Retinal pigment epithelial cell (primary cell): ENCODE results near the gene POLDIP2.

Experiments used
- DNase-seq: peaks from one replicate; pipeline ENCODE4 v3.0.0-alpha.2; 2010; ENCODE audit warnings: low read depth
- H3K4me3 ChIP-seq: 2 replicates; pipeline ENCODE4 v1.5.1; 2011; ENCODE audit warnings: mild to moderate bottlenecking, low read length, control low read depth, moderate library complexity
- CTCF ChIP-seq: conservative IDR thresholded peaks from 2 replicates; pipeline ENCODE4 v1.5.1; 2011; ENCODE audit warnings: low read depth, low read length, control low read depth, inconsistent platforms

The POLDIP2 gene

DNA sequence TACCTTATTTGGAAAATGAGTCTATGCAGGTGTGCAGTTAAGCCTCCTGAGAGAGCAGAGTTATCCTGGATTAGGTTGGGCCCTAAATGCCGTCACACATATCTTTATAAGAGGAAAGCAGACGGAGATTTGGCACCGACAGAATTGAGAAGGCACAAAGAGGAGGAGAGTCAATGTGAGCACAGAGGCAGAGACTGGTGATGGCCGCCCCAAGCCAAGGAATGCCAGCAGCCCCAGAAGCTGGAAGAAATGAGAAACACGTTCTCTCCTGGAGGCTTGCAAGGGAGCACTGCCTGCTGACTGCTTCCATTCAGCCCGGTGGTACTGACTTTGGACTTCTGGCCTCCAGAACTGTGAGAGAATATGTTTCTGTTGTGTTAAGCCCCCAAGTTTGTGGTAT is 45.5 kb upstream of the POLDIP2 start:
- H3K4me3 ChIP-seq = no peak overlapping the region
- TF ChIP-seq CTCF = no peak
- DNase-seq = no peak

- H3K4me3 ChIP-seq = no peak overlapping the region
- TF ChIP-seq CTCF = no peak
- DNase-seq = no peak
These were observed 44.9 kb upstream of the POLDIP2 start for GRCh38 chr17:28402224-28402630.

GRCh38 chr17:28399808-28400207 is 42.5 kb upstream of the POLDIP2 start:
- H3K4me3 ChIP-seq = no peak overlapping the region
- no peak for TF ChIP-seq CTCF
- DNase-seq = no peak

- DNase-seq = no peak
- TF ChIP-seq CTCF = no peak
- H3K4me3 ChIP-seq = no peak overlapping the region
These were observed 41.1 kb upstream of the POLDIP2 start for GRCh38 chr17:28398280-28398981.

DNA sequence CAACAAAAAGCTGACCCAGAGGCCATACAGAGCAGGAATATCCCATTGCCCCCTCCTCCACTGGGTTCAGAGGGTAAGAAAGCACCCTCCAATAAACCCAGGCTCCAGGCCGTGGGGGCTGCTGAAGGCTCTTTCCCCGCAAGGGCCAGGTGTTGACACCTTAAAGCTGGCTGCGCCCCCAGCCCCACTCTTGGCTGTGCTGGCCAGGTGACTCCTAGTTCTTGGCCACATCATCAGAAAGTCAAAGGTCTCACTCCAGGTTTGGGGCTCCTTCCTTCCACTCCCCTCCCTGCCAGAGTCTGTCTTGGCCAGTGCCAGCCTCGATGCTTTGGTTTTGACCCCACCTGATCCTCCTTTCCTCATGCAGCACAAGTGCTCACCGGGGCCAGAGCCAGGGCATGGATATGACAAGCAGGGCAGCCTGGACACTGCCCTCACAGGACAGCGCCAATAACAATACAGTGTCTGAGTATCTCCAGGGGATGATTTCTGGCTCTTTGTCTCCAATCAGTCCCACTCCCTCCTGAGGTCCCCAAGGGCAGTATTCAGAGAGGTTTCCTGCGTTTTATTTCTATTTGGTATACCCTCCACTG is 40.5 kb upstream of the POLDIP2 start:
- TF ChIP-seq CTCF = no peak
- H3K4me3 ChIP-seq = no peak overlapping the region
- no peak for DNase-seq

DNA sequence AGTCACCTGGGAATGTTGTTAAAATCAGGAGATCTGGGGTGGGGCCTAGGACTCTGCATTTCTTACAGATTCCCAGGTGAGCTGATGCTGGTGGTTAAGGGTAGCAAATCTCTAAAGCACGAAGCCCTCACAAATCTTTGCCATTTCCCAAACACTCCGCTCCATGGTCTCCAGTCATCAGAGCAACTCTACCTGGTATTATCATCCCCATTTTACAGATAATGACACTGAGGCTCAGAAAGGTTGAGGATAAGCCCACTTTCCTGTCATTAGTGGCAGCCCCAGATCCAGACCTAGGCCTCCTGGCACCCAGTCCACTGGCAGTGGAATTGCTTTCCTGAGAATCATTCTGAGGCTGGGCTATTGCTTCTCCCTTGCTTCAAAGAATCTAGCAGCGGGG is 39.9 kb upstream of the POLDIP2 start:
- TF ChIP-seq CTCF = no peak
- DNase-seq = no peak
- H3K4me3 ChIP-seq = no peak overlapping the region

- H3K4me3 ChIP-seq = no peak overlapping the region
- TF ChIP-seq CTCF = no peak
- no peak for DNase-seq
These were observed 39.4 kb upstream of the POLDIP2 start for GRCh38 chr17:28396635-28397239.
